KOPT-K1 (cell line): ENCODE data around the gene TBX19.

Experiments
- H3K27ac ChIP-seq: fragments of 200-600 bp; sonication (generic); 2 replicates; pipeline ENCODE4 v1.5.1; 2016; ENCODE audit warnings: antibody characterized with exemption, mild to moderate bottlenecking, low read depth, low read length; ENCODE audit not compliant: poor library complexity, severe bottlenecking
- H3K36me3 ChIP-seq: fragments of 200-600 bp; sonication (generic); 2 replicates; pipeline ENCODE4 v1.5.1; 2017; ENCODE audit warnings: antibody characterized with exemption, mild to moderate bottlenecking, low read length, moderate library complexity; ENCODE audit not compliant: insufficient read depth
- H3K9me3 ChIP-seq: fragments of 200-600 bp; sonication (generic); 2 replicates; pipeline ENCODE4 v1.5.1; 2017; ENCODE audit warnings: antibody characterized with exemption, low read length, mild to moderate bottlenecking; ENCODE audit not compliant: insufficient read depth, poor library complexity, severe bottlenecking

TBX19 gene

DNA sequence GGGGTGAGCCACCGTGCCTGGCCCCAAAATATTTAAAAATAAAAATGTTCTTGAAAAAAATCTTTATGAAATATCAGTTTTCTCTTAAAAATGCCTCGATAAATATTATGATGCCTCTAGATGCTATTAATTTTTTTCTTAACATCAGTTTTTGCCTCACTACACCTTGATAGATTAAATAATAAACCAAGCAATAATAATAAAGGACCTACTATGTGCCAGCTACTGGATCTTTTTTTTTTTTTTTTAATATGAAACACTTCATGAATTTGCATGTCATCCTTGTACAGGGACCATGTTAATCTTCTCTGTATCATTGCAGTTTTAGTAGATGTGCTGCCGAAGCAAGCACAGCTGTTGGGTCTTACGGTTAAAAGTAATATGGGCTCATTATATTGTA, 17.5 kb upstream of the TBX19 start:
- Histone ChIP-seq H3K9me3 (peaks cover 36% of the 10 kb centered on the region), H3K27ac (no peak overlapping the region), H3K36me3 (peaks cover 23% of the 10 kb centered on the region)

DNA sequence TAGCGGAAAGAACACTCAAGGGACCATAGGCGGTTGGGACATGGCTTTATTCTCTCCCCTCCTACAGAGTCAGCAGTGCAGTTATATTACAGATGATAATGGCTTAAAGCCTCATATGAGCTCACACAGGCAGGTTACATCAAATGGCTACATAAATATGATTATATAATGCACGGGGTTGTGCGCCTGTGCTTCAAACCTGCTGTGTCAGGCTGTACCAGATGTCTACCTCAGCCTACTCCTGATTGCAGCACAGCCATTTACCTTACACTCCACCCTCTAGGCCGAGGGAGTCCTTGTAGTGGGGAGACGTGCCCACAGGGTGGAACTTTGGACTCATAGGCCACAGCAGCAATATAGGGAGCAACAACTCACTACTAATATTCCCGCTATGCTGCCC, 16.4 kb upstream of the TBX19 start:
- Histone ChIP-seq H3K27ac (no peak overlapping the region), H3K36me3 (peaks cover 23% of the 10 kb centered on the region), H3K9me3 (peaks cover 36% of the 10 kb centered on the region)

DNA sequence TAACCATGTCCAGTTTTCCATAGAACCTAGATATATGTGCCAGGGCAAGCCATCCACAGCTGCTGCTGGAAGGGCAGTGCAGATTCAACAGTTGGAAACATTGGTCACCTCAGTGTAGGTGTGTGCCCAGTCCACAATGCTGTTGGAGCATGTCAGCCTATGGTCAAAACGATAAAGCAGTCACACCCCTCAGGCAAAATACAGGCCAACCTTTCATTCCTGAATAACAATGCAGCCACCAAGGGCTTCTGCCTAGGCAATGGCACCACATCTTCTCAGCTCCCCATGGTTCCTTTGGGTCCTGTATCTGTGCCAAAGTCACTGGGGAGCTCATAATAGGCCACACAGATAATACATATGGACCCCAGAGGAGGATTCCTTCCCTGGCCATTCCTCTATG, 15.1 kb upstream of the TBX19 start:
- H3K27ac ChIP-seq: no peak overlapping the region

DNA sequence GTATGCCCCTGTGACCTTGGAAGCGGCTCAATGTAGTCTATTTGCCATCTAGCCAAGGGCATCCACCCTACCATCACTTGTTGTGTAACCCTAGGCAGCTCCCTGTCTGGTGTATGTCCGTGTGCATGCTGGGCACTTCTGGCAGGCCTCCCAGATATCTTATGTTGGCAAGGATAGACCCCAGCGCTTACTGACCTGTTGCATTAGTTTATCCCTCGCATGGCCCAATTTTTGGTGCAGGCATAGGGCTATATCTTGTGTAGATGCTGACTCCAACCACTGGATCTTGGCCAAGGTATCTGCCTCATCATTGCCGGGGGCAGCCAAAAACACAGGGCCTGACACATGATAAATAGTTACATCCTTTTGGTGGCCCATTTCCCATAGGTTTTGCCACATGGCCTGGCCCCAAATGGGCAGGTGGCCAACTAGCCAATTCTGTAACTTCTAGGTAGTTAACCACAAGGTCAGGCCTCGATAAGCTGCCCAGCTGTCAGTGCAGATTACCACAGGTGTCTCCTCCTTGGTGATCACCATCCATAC, 14.0 kb upstream of the TBX19 start:
- H3K36me3 ChIP-seq: peaks cover 23% of the 10 kb centered on the region
- H3K27ac ChIP-seq: no peak overlapping the region
- peaks cover 36% of the 10 kb centered on the region for H3K9me3 ChIP-seq

More for the DNA sequence above, 15.1 kb upstream of the TBX19 start:
- Histone ChIP-seq H3K9me3 (peaks cover 36% of the 10 kb centered on the region), H3K36me3 (peaks cover 23% of the 10 kb centered on the region)

DNA sequence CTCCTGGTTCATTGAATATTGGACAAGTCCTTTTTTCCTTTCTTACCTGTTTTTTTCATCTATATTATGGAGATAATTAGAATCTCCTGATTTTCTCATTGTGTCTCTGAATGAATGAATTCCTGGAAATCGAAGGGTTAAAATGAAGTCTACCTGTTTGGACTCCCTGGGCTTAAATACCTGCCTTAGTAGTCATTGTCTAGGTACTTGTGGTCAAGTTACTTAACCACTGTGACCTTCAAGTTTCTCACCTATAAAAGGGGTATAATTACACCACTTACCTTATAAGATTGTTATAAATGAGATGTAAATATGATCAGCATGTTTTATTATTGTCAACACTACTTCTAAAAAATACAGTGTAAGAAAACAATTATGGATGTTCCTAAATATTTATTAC, 9.0 kb upstream of the TBX19 start:
- H3K27ac ChIP-seq: no peak overlapping the region
- H3K9me3 ChIP-seq: peaks cover 7% of the 10 kb centered on the region
- H3K36me3 ChIP-seq: no peaks in the 10 kb centered on the region

DNA sequence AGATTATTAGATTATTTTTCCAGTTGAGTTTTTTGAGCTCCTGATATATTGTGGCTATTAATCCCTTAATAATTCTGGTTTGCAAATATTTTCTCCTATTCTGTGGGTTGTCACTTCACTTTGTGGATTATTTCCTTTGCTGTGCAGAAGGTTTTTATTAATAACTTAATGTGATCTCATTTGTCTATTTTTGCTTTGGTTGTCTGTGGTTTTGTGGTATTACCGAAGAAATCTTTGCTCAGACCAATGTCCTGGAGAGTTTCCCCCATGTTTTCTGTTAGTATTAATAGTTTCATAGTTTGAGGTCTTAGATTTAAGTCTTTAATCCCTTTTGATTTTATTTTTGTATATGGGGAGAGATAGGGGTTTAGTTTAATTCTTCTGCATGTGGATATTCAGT, 7.1 kb upstream of the TBX19 start:
- no peaks in the 10 kb centered on the region for H3K36me3 ChIP-seq
- no peak overlapping the region for H3K27ac ChIP-seq

DNA sequence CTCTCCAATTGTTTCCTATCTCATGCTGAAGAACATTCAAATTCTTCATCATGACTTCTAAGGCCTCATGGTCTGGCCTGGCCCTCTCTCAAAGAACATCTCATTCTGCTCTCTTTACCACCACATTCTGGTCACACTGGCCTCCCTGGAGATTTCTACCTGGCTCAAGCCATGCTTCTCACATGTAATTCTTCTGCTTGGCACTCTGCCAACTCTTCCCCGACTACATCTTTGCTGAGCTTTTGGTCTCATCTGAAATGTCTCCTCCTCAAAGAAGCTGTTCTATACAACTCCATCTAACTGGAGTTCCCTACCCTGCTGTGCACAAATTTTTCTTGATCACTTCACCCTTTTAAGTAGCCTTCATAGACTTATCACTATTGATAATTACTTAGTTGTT, 1.4 kb upstream of the TBX19 start:
- no peaks in the 10 kb centered on the region for H3K36me3 ChIP-seq
- H3K9me3 ChIP-seq: no peaks in the 10 kb centered on the region
- no peak overlapping the region for H3K27ac ChIP-seq

More for the DNA sequence above, 7.1 kb upstream of the TBX19 start:
- H3K9me3 ChIP-seq: no peaks in the 10 kb centered on the region

DNA sequence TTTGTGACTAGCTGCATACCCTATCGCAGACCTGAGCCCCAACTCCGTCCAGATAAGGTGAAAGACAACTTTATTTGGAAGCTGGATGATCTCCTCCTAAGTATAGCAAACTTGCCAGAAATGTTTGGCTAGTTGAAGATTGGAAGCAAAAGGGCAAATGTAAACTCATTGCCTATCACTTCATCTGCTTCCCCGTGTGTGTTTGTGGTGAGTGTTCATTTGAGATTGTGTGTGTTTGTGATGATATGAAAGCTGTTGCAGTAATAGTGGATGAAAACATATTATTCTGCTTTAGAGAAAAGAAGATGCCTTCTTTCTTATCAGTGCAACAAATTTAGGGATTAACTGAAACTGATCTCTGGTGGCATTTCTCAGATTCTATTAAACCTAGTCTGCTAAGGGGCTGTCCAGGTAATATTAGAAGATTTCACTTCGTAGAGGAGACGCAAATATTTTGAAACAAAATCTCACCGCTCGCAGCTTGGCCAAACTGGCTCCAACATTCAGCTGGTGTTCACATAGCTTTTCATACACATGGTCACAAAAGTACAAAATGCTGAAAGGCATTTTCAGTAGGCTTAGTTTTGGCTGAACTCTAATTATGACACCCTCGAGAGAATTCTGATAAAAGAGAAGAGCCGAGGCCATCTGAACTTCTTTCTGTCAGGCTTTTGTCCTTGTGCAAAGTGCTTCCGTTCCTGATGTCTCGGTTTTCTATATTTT, 1.1 kb downstream of the TBX19 start:
- no peaks in the 10 kb centered on the region for H3K36me3 ChIP-seq
- H3K9me3 ChIP-seq: no peaks in the 10 kb centered on the region
- no peak overlapping the region for H3K27ac ChIP-seq

DNA sequence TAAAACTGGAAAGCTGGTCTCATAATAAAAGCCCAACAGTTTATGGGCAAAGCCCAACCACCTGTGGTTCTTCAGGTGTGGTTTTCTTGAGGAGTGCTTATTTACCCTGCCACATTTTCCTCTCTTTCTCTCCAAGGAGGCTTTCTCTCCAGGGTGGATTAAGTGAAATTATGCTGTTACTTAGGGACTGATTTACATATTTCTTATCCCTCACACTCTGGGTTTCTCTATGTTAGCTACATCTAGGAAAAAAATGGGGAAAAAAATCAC, 4.8 kb downstream of the TBX19 start:
- no peaks in the 10 kb centered on the region for H3K36me3 ChIP-seq
- no peaks in the 10 kb centered on the region for H3K9me3 ChIP-seq
- no peak overlapping the region for H3K27ac ChIP-seq

DNA sequence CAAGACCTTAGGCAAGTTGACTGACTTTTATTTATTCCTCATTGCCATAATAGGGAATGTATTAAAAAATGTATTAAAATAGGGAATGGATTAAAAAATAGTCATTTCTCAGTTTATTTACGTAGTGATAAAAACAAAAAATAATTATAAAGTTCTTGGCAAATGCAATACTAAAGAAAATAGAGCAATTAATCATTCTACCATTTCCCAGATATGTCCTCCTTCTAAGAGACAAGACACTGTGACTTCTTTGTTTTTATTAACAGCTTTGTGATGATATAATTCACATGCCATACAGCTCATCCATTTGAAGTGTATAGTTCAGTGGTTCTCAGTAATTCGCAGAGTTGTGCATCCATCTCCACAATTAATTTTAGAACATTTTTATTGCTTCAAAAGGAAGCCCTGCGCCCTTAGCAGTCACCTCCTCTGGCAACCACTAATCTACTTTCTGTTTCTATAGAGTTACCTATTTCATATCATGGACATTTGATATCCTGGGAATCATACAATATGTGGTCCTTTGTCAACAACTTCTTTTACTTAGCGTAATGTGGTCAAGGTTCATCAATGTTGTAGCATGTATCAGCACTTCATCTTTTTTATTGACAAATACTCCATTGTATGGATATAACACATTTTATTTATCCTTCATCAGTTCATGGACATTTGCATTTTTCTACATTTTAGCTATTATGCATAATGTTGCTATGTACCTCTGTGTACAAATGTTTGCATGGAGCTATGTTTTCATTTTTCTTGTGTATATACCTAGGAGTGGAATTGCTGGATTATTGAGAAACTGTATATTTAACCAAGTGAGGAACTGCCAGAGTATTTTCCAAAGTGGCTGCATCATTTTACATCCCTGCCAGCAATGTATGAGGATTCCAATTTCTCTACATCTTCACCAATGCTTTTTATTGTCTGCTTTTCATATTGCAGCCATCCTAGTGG, 5.6 kb downstream of the TBX19 start:
- no peaks in the 10 kb centered on the region for H3K36me3 ChIP-seq
- H3K27ac ChIP-seq: no peak overlapping the region
- H3K9me3 ChIP-seq: no peaks in the 10 kb centered on the region

DNA sequence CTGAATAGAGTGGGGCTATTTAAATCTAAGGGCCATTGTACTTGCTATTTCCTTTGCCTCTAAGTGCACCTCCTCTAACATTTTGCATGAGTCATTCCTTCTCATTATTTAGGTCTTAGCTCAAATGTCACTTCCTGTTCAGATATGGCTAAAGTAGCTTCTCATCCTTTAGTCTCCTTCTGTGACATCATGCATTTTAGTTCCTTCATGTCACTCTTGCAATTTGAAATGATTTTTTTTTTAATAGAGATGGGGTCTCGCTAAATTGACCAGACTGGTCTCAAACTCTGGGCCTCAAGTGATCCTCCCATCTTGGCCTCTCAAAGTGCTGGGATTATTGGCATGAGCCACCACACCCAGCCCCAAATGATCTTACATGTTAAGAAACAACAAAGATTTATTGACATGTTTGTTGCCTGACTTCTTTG, 6.6 kb downstream of the TBX19 start:
- Histone ChIP-seq H3K9me3 (no peaks in the 10 kb centered on the region), H3K27ac (no peak overlapping the region), H3K36me3 (no peaks in the 10 kb centered on the region)

DNA sequence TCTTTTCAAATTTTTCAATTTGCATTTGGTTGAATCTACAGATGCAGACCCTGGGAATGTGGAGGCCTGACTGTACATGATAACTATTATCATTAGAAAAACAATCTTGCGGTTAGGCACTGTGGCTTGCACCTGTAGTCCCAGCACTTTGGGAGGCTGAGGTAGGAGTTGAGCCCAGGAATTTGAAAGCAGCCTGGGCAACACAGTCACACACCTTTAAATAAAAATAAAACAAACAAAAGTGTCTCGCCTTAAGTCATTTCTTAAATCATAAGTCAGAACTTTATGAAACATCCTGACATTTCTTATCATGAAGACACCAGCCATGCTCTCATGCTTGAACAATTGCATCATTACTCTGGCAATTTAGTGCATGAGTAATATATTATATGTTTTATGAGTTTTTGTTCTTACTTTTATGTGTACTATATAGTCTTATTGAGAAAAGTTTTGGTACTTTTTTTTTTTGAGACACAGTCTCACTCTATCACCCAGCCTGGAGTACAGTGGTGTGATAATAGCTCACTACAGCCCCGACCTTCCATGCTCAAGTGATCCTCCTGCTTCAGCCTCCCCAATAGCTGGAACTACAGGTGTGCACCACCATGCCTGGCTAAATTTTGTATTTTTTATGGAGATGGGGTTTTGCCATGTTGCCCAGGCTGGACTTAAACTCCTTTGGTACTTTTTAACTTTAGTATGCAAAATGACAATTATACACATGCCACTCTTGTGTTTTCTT, 7.8 kb downstream of the TBX19 start:
- H3K36me3 ChIP-seq: no peaks in the 10 kb centered on the region
- H3K9me3 ChIP-seq: no peaks in the 10 kb centered on the region
- H3K27ac ChIP-seq: no peak overlapping the region

DNA sequence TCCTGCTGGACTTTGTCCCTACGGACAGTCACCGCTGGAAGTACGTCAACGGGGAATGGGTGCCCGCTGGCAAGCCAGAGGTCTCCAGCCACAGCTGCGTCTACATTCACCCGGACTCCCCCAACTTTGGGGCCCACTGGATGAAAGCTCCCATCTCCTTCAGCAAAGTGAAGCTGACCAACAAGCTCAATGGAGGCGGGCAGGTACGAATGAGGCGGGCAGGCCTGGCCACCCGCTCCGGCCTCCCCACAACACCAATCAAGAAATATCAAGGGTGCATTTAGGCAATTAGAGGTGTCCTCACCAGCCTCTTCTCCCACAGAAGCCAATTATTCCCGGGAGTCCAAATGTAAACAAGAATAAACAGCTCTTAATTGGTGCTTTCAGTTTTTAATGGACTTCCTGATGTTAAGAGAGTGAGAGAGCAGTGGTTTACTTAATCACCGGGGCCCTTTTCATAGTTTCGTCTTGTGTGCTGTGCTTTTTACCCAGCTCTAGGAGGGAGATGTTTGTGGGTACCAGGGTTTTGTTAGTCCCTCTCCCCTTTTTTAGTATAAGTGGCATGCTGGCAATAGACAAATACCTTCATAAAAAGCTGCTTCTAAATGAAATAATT, 10.7 kb downstream of the TBX19 start:
- Histone ChIP-seq H3K27ac (no peak overlapping the region), H3K36me3 (no peaks in the 10 kb centered on the region), H3K9me3 (no peaks in the 10 kb centered on the region)

DNA sequence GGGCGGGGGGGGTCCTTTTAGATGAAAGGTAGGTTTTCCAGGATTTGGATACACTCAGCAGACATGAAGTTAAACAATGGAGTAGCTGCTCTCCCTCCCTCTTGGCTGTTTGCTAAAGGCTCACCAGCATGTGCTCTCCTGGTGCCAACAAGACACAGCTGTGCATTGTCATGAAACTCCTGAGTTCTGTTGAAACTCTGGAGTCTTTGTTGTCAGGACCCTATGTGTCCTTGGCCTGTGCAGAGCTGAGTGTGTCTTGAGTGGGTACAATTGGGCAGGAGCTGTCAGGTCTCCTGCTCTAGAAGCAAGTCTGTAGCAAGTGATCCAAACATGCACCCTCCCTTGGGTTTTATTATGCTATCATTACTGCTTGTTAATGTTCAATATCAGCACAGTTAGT, 12.7 kb downstream of the TBX19 start:
- no peak overlapping the region for H3K27ac ChIP-seq

More for the DNA sequence above, 12.7 kb downstream of the TBX19 start:
- Histone ChIP-seq H3K36me3 (no peaks in the 10 kb centered on the region), H3K9me3 (no peaks in the 10 kb centered on the region)
